Fibroblast of lung (primary cell): ENCODE results near the gene CHCHD10. TPM values are rescaled to one million over a fixed set of nuclear protein-coding genes. Genes with fewer than 3 reads are reported as not detected.

Experiments used
- DNase-seq, 2 donors: peaks; one replicate each; pipeline versions ENCODE4 v3.0.0 to v3.0.0-alpha.2; 2010; ENCODE audit warnings: low read depth in 2 of 2
- H2AFZ ChIP-seq: 2 replicates; pipeline ENCODE4 v1.5.1; 2012; ENCODE audit warnings: low read length, control low read depth, inconsistent platforms
- H3K27ac ChIP-seq: 2 replicates; pipeline ENCODE4 v1.5.1; 2011; ENCODE audit warnings: low read length, control low read depth; ENCODE audit not compliant: insufficient read depth
- H3K27me3 ChIP-seq: 2 replicates; pipeline ENCODE4 v1.5.1; 2011; ENCODE audit warnings: mild to moderate bottlenecking, low read length; ENCODE audit not compliant: control insufficient read depth, insufficient read depth
- H3K36me3 ChIP-seq: 2 replicates; pipeline ENCODE4 v1.5.1; 2011; ENCODE audit warnings: low read length; ENCODE audit not compliant: control insufficient read depth, insufficient read depth
- H3K4me1 ChIP-seq: 2 replicates; pipeline ENCODE4 v1.5.1; 2011; ENCODE audit warnings: low read length; ENCODE audit not compliant: control insufficient read depth, insufficient read depth; ENCODE audit errors: extremely low read depth
- H3K4me2 ChIP-seq: 2 replicates; pipeline ENCODE4 v1.5.1; 2011; ENCODE audit warnings: low read length, control low read depth; ENCODE audit not compliant: insufficient read depth; ENCODE audit errors: extremely low read depth
- H3K4me3 ChIP-seq, 4 experiments: fragments of 200-600 bp in 1 of 4; sonication (generic) in 1 of 4; replicated peaks in 1 of 4; 2 replicates each; pipeline ENCODE4 v1.5.1; 2011 to 2016; ENCODE audit warnings: low read length in 4 of 4, low read depth in 3 of 4, mild to moderate bottlenecking in 3 of 4, control low read depth in 2 of 4, inconsistent platforms in 1 of 4, mixed read lengths in 1 of 4; ENCODE audit not compliant: insufficient read depth in 1 of 4; ENCODE audit errors: control extremely low read depth in 1 of 4
- H3K79me2 ChIP-seq: 2 replicates; pipeline ENCODE4 v1.5.1; 2012; ENCODE audit warnings: mild to moderate bottlenecking, low read length, inconsistent platforms; ENCODE audit not compliant: control insufficient read depth, insufficient read depth
- H3K9ac ChIP-seq: 2 replicates; pipeline ENCODE4 v1.5.1; 2011; ENCODE audit warnings: mild to moderate bottlenecking, low read length, control low read depth; ENCODE audit not compliant: insufficient read depth
- H3K9me3 ChIP-seq: 2 replicates; pipeline ENCODE4 v1.5.1; 2012; ENCODE audit warnings: low read depth, low read length; ENCODE audit not compliant: control insufficient read depth, insufficient read depth
- H4K20me1 ChIP-seq: 2 replicates; pipeline ENCODE4 v1.5.1; 2011; ENCODE audit warnings: low read length; ENCODE audit not compliant: control insufficient read depth, insufficient read depth; ENCODE audit errors: extremely low read depth
- CTCF ChIP-seq, 2 donors: IDR thresholded peaks in 1 of 2; conservative IDR thresholded peaks in 1 of 2; 1 replicate in 1 of 2; 2 replicates in 1 of 2; pipeline ENCODE4 v1.5.1; 2011 to 2012; ENCODE audit warnings: low read length in 2 of 2, control low read depth in 1 of 2, inconsistent platforms in 1 of 2, low read depth in 1 of 2, mild to moderate bottlenecking in 1 of 2
- EZH2 ChIP-seq: IDR thresholded peaks from 2 replicates; pipeline ENCODE4 v1.5.1; 2012; ENCODE audit warnings: low read length, control low read depth, mild to moderate bottlenecking; ENCODE audit errors: missing control alignments
- polyA plus RNA-seq, 2 donors: library from polyadenylated mRNA; depleted of rRNA in 1 of 2; stranded (reverse) in 1 of 2; unstranded in 1 of 2; fragments of >200 nt; gene quantifications; 2 replicates each; pipeline ENCODE4 v1.2.1, GENCODE V29; 2011 to 2012; ENCODE audit warnings: missing spikeins in 1 of 2
- total RNA-seq: library from RNA; depleted of rRNA; stranded (reverse); fragments of >200 nt; gene quantifications from 2 replicates; pipeline ENCODE4 v1.2.1, GENCODE V29; 2014

CHCHD10 gene
- total and polyA plus RNA-seq, 2 donors (not counting 1 experiment from before 2014, with no cell fraction given) = 5.4 to 11.4 TPM

- no peak for DNase-seq
- Histone ChIP-seq H3K79me2 (no peaks in the 10 kb centered on the region), H3K4me2 (no peak overlapping the region), H3K9ac (no peak overlapping the region), H4K20me1 (no peaks in the 10 kb centered on the region), H2AFZ (no peak overlapping the region), H3K4me1 (peaks cover 10% of the 10 kb centered on the region), H3K27me3 (no peaks in the 10 kb centered on the region), H3K4me3 (no peak overlapping the region), H3K27ac (no peak overlapping the region), H3K9me3 (no peaks in the 10 kb centered on the region), H3K36me3 (no peaks in the 10 kb centered on the region)
- TF ChIP-seq EZH2 (no peak), CTCF (conservative IDR thresholded peaks at IDR 0.05 in 1 of 2, IDR thresholded peaks at IDR 0.05 in 1 of 2; ENCODE audit: low read depth in 1 of 2, low read length in 2 of 2) (no peak)
Measured at GRCh38 chr22:23779083-23779482, 11.3 kb upstream of the CHCHD10 start.

GRCh38 chr22:23778577-23778900 lies 10.8 kb upstream of the CHCHD10 start:
- Histone ChIP-seq H3K36me3 (no peaks in the 10 kb centered on the region), H3K4me2 (no peak overlapping the region), H3K9ac (no peak overlapping the region), H3K27ac (no peak overlapping the region), H3K4me1 (peaks cover 10% of the 10 kb centered on the region), H3K79me2 (no peaks in the 10 kb centered on the region), H2AFZ (no peak overlapping the region), H3K27me3 (no peaks in the 10 kb centered on the region), H3K9me3 (no peaks in the 10 kb centered on the region), H4K20me1 (no peaks in the 10 kb centered on the region), H3K4me3 (no peak overlapping the region)
- no peak for DNase-seq
- no peak for TF ChIP-seq CTCF (conservative IDR thresholded peaks at IDR 0.05 in 1 of 2, IDR thresholded peaks at IDR 0.05 in 1 of 2; ENCODE audit: low read depth in 1 of 2, low read length in 2 of 2)
- TF ChIP-seq EZH2 = no peak

GRCh38 chr22:23777776-23778576 lies 10.2 kb upstream of the CHCHD10 start:
- Histone ChIP-seq H3K27ac (no peak overlapping the region), H3K36me3 (no peaks in the 10 kb centered on the region), H3K27me3 (no peaks in the 10 kb centered on the region), H3K4me1 (peaks cover 10% of the 10 kb centered on the region), H3K4me2 (no peak overlapping the region), H3K9ac (no peak overlapping the region), H3K4me3 (no peak overlapping the region), H3K79me2 (no peaks in the 10 kb centered on the region), H2AFZ (no peak overlapping the region), H4K20me1 (no peaks in the 10 kb centered on the region), H3K9me3 (no peaks in the 10 kb centered on the region)
- no peak for TF ChIP-seq EZH2
- no peak for TF ChIP-seq CTCF (conservative IDR thresholded peaks at IDR 0.05 in 1 of 2, IDR thresholded peaks at IDR 0.05 in 1 of 2; ENCODE audit: low read depth in 1 of 2, low read length in 2 of 2)
- DNase-seq = no peak
